ENCODE data around the gene GEMIN2. TPM values are rescaled to one million over a fixed set of nuclear protein-coding genes. Genes with fewer than 3 reads are reported as not detected.

Gene GEMIN2, protein sequence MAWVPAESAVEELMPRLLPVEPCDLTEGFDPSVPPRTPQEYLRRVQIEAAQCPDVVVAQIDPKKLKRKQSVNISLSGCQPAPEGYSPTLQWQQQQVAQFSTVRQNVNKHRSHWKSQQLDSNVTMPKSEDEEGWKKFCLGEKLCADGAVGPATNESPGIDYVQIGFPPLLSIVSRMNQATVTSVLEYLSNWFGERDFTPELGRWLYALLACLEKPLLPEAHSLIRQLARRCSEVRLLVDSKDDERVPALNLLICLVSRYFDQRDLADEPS
- 44.1 and 54.0 TPM in 2 replicates for total RNA-seq

DNA sequence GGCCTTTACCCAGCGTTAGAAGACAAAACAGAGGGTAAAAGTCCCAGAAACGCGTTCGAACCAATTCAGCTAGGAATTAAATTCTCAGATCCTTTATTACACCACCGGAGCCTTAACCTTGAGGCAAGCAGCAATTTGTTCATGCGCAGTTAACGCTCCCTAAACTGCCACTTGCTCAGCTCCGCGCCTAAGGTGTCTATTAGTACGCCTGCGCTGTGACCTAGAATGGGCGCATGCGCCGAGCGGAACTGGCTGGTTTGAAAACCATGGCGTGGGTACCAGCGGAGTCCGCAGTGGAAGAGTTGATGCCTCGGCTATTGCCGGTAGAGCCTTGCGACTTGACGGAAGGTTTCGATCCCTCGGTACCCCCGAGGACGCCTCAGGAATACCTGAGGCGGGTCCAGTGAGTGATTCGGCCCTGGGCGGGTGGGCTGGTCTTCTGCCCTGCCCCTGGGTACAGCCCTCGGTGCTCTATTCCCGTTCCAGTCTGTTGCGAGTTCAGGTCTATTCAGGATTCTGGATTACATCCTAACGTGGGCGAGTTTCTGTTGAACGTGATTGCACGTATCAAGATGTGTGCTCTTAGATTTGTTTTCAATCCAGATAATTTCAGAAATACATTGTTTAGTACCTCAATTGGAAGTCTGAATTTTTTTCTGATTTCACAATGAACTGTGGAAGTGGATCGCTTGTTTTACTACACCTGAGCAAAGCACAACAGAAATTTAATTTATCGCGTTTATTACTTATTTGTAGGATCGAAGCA is at the start of gene GEMIN2:
GEMIN2 (plus strand) TSS at position 251 of the 766 bp plus-strand sequence; CDS start at position 267, 16 bp downstream.

DNA sequence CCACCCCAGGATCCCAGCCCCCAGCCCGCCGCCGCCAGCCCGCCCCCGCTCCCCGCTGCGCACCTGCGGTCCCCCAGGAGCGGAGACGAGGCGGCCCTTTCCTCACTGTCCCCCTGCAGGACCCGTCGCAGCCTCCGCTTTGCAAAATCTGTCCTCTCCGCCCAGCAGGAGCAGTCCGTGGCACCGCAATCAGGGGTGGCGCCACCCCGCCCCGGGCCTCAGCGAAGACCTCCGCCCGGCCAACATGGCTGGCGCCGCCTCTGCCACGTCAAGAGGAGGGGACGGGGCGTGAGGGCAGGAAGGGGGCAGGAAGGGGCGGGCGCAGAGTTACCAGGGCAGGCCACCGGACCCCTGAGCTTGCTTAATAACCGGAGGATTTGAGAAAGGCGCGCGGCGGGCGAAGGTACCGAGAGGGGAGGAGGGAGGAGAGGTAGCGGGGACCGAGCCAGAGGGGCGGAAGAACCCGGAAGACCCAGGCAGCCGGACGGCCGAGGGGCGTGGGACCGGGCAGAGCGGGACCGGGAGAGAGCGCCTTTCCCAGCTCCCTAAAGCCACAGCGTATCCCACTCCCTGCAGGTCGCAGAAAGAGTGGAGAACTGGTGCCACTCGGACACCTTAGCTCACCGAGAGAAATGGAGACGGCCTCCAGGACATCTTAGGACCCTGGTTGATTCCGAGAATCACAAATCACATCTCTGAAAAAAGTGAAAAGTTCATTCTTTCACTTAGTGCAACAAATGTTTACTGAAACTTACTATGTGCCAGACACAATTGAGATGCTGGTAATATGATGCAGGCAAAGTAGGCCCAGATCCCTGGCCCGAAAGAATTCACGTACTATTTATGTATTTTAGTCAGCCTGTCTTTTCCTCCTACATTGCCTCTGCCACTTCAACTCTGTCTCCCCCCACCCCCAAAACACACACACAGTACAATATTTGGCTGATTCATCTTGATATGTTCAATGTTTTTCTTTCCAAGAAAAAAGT is 10.9 kb upstream of the GEMIN2 start, which contains the start of gene SEC23A:
SEC23A (minus strand) TSS at position 267 of the 989 bp plus-strand sequence. CDS start 7,117 bp downstream, outside the sequence.

DNA sequence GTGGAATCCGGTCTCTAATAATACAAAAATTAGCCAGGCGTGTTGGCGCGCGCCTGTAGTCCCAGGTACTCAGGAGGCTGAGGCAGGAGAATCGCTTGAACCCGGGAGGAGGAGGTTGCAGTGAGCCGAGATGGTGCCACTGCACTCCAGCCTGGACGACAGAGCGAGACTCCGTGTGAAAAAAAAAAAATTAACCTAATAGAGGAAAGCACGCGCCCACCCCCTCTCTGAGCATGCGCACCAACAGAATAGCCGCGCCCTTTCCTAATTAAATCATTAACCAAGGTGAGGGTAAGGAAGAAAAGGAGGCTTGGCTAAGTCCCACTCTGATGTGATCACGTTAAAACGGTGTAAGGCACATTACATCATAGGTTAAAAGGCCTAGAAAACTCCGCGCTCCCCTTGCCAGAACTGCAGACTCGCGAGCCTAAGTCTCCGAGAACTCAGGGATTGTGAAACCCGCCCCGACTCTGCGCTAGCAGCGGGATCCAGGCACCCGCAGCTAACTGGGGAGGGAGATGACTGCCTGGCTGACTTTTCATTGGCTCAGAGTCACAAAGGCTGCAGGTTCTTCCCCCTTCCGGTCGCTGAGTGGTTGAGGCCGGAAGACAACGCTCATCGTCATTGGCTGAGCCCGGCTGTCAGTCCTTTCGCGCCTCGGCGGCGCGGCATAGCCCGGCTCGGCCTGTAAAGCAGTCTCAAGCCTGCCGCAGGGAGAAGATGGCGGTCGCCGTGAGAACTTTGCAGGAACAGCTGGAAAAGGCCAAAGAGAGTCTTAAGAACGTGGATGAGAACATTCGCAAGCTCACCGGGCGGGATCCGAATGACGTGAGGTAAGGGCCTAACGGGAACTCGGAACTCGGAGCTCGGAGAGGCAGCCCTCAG is 60.7 kb downstream of the GEMIN2 start, which contains the start of gene PNN:
PNN (plus strand) TSS at position 695 of the 885 bp plus-strand sequence; CDS start at position 721, 26 bp downstream.

Other genes with a start within 250 kb of the GEMIN2 start
- 214 and 326 TPM in 2 replicates for gene SEC23A, start 11.1 kb upstream of the GEMIN2 start, total RNA-seq
- 20.0 and 21.1 TPM in 2 replicates for gene TRAPPC6B, start 56.0 kb downstream of the GEMIN2 start, total RNA-seq
- gene PNN, start 60.9 kb downstream of the GEMIN2 start, total RNA-seq = 10.4 and 10.9 TPM in 2 replicates
- 31.3 and 46.3 TPM in 2 replicates for gene MIA2, start 119.6 kb downstream of the GEMIN2 start, total RNA-seq

Data from tracheal epithelial cell (primary cell).